Right lobe of liver (tissue), 6 donors: Measurements from ENCODE around the gene CRYBG3. TPM values are rescaled to one million over a fixed set of nuclear protein-coding genes. Genes with fewer than 3 reads are reported as not detected.

ENCODE experiments used
- ATAC-seq, 4 donors: fragments of 200-7000 bp; cut with Tn5 transposase; one replicate each; pipeline ENCODE4 v1.9.1; 2020; ENCODE audit warnings: mild to moderate bottlenecking in 4 of 4, moderate library complexity in 4 of 4
- DNase-seq, 3 donors: peaks; one replicate each; pipeline ENCODE4 v3.0.0-alpha.2; 2020
- H3K27ac ChIP-seq, 3 donors: fragments of 200-600 bp; one replicate each; pipeline ENCODE4 v1.8.0; 2022
- H3K27me3 ChIP-seq, 2 donors: fragments of 200-600 bp; one replicate each; pipeline ENCODE4 v1.8.0; 2022
- H3K36me3 ChIP-seq, 4 donors: fragments of 200-600 bp; sonication (generic) in 1 of 4; one replicate each; pipeline versions ENCODE4 v1.5.1 to v1.8.0; 2017 to 2022; ENCODE audit warnings: control low read depth in 1 of 4
- H3K4me1 ChIP-seq, 4 donors: fragments of 200-600 bp; sonication (generic) in 1 of 4; one replicate each; pipeline versions ENCODE4 v1.5.1 to v1.8.0; 2017 to 2022; ENCODE audit warnings: control low read depth in 1 of 4
- H3K4me3 ChIP-seq, 3 donors: fragments of 200-600 bp; one replicate each; pipeline ENCODE4 v1.8.0; 2022
- H3K9me3 ChIP-seq, 4 donors: fragments of 200-600 bp; sonication (generic) in 1 of 4; one replicate each; pipeline versions ENCODE4 v1.5.1 to v1.8.0; 2017 to 2022; ENCODE audit warnings: control low read depth in 1 of 4
- POLR2A ChIP-seq: fragments of 450-650 bp; IDR thresholded peaks from one replicate; pipeline ENCODE4 v1.6.1; 2017; ENCODE audit warnings: antibody characterized with exemption, mild to moderate bottlenecking
- WGBS: methylation state at CpG from one replicate; pipeline ENCODE4 v1.1.6; 2018; ENCODE audit warnings: low coverage, low lambda C conversion rate; ENCODE audit not compliant: insufficient coverage; ENCODE audit errors: missing lambda C conversion rate; 5-methylcytosine and 5-hydroxymethylcytosine counted together
- intact Hi-C, 2 donors: fragments of 100-400 bp; cut with DNase I; formaldehyde crosslinking; loops; one replicate each; pipeline versions ENCODE4 v1.11.2 to v1.14.1; 2022
- total RNA-seq, 6 experiments: library from RNA; depleted of rRNA in 2 of 6; stranded (reverse); fragments of >200 nt in 2 of 6; fragmentation: NEBNext Ultra II Directional in 3 of 6; extraction: Animal tissue kit (Norgen Biotek cat#: 25700) in 3 of 6; gene quantifications; one replicate each; pipeline versions ENCODE4 v1.1.0 to v1.2.4, GENCODE V29; 2016 to 2023
- TF ChIP-seq, protein P1 (sequence below), 4 donors: fragments of 200-600 bp in 3 of 4; fragments of 450-650 bp in 1 of 4; IDR thresholded peaks; one replicate each; pipeline versions ENCODE4 v1.5.1 to v1.8.0; 2016 to 2022; ENCODE audit warnings: antibody characterized with exemption in 4 of 4, mild to moderate bottlenecking in 2 of 4
- donor health status: DM: no; HTN: yes; CAD: no.
- donor health status: DM: no; HTN: no; CAD: no.
- donor health status: DM: no; HTN: no; CAD: no.
- donor health status: DM: no; HTN: yes; CAD: no.
- donor health status: DM: no; HTN: yes; CAD: no.

CRYBG3 gene
- total RNA-seq, 6 experiments from 2014 or later: 4.7 to 10.2 (median 5.0) TPM

DNA sequence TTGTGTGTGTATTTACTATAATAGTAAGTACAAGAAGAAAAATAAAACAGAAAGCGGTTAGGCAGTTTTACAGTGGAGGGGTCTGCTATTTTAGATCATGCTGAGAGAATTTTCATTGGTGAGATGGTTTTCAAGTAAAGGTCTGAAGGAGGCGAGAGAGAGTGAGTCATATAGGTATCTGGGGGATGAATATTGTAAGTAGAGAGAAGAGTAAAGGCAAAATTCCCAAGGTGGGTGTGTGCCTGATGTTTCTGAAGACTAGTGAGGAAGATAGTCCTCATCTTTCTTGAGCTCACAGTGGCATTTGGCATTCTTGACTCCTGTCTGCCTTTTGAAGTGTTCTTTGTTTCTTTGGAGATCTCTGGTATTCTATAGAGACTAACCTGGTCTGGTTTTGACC is 38.6 kb downstream of the CRYBG3 start:
- ATAC-seq (no peak), DNase-seq (no peak)
- TF ChIP-seq POLR2A: no peak
- TF ChIP-seq, protein P1, sequence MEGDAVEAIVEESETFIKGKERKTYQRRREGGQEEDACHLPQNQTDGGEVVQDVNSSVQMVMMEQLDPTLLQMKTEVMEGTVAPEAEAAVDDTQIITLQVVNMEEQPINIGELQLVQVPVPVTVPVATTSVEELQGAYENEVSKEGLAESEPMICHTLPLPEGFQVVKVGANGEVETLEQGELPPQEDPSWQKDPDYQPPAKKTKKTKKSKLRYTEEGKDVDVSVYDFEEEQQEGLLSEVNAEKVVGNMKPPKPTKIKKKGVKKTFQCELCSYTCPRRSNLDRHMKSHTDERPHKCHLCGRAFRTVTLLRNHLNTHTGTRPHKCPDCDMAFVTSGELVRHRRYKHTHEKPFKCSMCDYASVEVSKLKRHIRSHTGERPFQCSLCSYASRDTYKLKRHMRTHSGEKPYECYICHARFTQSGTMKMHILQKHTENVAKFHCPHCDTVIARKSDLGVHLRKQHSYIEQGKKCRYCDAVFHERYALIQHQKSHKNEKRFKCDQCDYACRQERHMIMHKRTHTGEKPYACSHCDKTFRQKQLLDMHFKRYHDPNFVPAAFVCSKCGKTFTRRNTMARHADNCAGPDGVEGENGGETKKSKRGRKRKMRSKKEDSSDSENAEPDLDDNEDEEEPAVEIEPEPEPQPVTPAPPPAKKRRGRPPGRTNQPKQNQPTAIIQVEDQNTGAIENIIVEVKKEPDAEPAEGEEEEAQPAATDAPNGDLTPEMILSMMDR (IDR thresholded peaks at IDR 0.05): no peak
- intact Hi-C loops: no loop called here
- no peak overlapping the region for H3K4me3 ChIP-seq
- H3K27ac ChIP-seq: no peak overlapping the region
- no peaks in the 10 kb centered on the region for H3K9me3 ChIP-seq
- no peaks in the 10 kb centered on the region for H3K27me3 ChIP-seq
- H3K4me1 ChIP-seq: no peaks in the 10 kb centered on the region
- no peaks in the 10 kb centered on the region for H3K36me3 ChIP-seq
- WGBS: 95% methylated on average over 2 of the region's 2 CpGs

DNA sequence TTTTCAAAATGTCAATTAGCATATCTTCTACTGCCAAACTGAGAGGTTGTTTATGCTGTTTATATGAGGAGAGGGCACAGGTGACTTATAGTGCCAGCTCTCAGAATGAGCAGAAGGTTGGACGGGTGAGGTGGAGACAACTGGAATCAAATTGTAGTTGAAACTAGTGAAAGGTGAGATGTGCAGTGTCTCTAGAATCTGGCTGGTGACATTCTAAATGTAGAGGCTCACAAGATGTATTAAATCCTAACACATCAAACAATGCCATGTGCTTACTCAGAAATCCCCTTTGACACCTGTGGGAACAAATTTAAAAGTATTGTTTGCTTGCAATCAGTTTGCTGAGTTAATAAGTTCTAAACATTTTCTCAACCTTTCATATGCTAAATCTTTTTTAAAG is 40.8 kb downstream of the CRYBG3 start:
- H3K9me3 ChIP-seq: no peaks in the 10 kb centered on the region
- TF ChIP-seq POLR2A: no peak
- TF ChIP-seq, protein P1 (IDR thresholded peaks at IDR 0.05): no peak
- no peak overlapping the region for H3K4me3 ChIP-seq
- no peaks in the 10 kb centered on the region for H3K36me3 ChIP-seq
- H3K27ac ChIP-seq: no peak overlapping the region
- no peaks in the 10 kb centered on the region for H3K4me1 ChIP-seq
- H3K27me3 ChIP-seq: no peaks in the 10 kb centered on the region
- no CpG with 5 or more reads among the region's 1 CpG for WGBS
- ATAC-seq (no peak), DNase-seq (no peak)
- intact Hi-C loops: no loop called here

DNA sequence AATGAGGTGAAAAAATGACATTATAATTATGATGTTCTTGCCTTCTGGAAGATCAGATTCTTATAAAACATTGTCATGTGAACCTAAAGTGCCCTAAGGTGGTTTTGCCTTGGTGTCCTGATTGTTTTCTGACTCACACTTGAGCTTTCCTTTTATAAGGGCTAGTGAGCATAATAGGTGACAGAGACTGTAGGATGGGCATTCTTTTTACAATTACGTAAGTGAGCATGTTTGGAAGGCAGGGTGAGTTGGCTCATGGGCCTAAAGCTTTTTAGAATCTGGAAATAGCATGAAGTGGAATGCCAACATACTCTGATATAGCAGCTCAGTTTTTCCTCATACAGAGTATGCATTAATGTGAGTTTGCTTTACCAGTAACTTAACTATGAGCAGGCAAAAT is 41.2 kb downstream of the CRYBG3 start:
- DNase-seq (no peak), ATAC-seq (no peak)
- Histone ChIP-seq H3K27me3 (no peaks in the 10 kb centered on the region), H3K4me3 (no peak overlapping the region), H3K36me3 (no peaks in the 10 kb centered on the region), H3K27ac (no peak overlapping the region), H3K9me3 (no peaks in the 10 kb centered on the region), H3K4me1 (no peaks in the 10 kb centered on the region)
- TF ChIP-seq POLR2A: no peak
- TF ChIP-seq, protein P1 (IDR thresholded peaks at IDR 0.05): no peak
- 82% methylated on average over 1 of the region's 1 CpG for WGBS
- intact Hi-C loops: no loop called here

DNA sequence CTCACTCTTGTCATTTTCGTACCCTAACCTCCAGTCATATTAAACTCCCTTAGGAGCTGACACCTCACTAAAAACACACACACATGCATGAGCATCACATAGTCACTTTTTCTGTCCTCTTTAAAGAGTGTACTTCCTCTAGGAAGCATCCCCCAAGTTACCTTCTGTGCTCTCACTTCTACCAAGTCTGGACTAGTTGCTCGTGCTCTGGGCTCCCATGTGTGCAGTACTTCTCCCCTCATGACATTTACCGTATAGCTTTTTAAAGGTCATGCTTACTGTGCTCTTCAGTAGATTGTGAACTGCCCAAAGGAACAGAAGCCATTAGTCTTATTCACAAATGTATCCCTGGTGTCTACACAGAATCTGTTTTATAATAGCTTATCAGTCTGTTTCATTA is 42.0 kb downstream of the CRYBG3 start:
- 95% methylated on average over 2 of the region's 3 CpGs for WGBS

More for the DNA sequence above, 42.0 kb downstream of the CRYBG3 start:
- Histone ChIP-seq H3K4me3 (no peak overlapping the region), H3K9me3 (no peaks in the 10 kb centered on the region), H3K27ac (no peak overlapping the region), H3K36me3 (no peaks in the 10 kb centered on the region), H3K4me1 (no peaks in the 10 kb centered on the region), H3K27me3 (no peaks in the 10 kb centered on the region)
- DNase-seq: no peak
- no peak for ATAC-seq
- intact Hi-C loops: no loop called here
- TF ChIP-seq, protein P1 (IDR thresholded peaks at IDR 0.05): no peak
- no peak for TF ChIP-seq POLR2A
